ENCODE results near the gene RBM47.
"Not testable (repeated sequence)": the region's sequence is repeated elsewhere in the genome, so short reads cannot be mapped to it uniquely, and the experiment has no call there.

The RBM47 gene

GRCh38 chr4:40481977-40482376 lies 147.7 kb downstream of the RBM47 start:
- DNase-seq = no peak

- no peak for DNase-seq
Observed at GRCh38 chr4:40480291-40480690, 149.4 kb downstream of the RBM47 start.

- no peak for DNase-seq
Observed at GRCh38 chr4:40479378-40479777, 150.3 kb downstream of the RBM47 start.

- DNase-seq = no peak
Observed at GRCh38 chr4:40475609-40476008, 154.1 kb downstream of the RBM47 start.

GRCh38 chr4:40473578-40474388 lies 155.9 kb downstream of the RBM47 start:
- DNase-seq = no peak

DNA sequence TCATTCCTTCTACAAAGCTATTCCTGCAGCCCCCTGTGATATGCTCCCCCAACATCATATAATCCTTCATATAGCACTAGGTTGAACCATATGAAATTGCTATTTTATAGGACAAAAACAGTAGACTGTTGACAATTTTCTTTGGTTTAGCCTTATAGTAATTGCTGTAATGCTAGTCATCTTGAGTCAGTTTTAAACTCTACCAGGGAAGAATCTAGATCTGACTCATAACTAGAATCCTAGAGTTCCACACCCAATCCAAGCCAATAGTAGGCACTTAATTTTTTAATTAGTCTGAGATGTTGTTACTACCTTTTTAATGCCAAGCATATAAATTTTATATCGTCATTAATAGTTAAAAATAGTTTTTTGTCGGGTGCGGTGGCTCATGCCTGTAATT lies 157.7 kb downstream of the RBM47 start:
- peak; percentile 29 for DNase-seq

GRCh38 chr4:40466789-40467188 lies 162.9 kb downstream of the RBM47 start:
- DNase-seq = no peak

- no peak for DNase-seq
Observed at GRCh38 chr4:40462326-40462725, 167.3 kb downstream of the RBM47 start.

- DNase-seq = no peak
Observed at GRCh38 chr4:40461879-40462278, 167.8 kb downstream of the RBM47 start.

DNA sequence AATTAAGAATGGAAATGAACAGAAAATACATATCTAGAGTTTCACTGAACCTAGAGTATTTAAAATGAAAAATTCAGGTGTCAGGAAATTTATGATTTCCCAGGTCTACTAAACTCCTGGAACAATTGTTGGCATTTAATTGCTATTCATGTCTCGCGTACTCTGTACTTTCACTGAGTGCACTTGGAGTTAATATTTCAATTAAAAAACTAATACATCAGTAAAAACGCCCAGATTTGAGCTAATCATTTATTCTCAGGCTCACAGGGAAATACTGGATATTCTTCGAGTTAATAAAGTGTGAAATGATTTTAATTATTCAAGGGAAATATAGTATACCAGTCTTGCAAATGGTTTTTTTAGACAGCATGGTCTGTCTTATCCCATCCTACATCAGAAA lies 168.6 kb downstream of the RBM47 start:
- no peak for DNase-seq

DNA sequence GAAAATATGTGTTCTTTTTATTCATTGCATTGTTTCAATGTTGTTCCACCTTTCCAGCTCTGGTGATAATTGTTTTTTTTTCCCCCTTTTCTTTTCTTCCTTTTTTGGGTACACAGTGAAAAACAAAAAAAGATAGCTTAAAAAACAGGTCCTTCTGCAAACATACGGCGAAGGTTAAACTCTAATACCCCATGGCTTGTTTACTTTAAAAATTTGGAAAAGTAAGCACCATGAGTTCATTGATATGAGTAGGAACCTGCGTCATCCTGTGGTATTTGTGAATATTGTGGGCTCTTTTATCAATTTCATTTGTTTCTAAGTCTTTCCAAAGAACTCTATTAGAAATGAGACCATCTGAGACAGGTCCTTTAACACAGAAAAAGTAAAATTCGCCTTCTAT lies 171.0 kb downstream of the RBM47 start:
- DNase-seq = no peak

DNA sequence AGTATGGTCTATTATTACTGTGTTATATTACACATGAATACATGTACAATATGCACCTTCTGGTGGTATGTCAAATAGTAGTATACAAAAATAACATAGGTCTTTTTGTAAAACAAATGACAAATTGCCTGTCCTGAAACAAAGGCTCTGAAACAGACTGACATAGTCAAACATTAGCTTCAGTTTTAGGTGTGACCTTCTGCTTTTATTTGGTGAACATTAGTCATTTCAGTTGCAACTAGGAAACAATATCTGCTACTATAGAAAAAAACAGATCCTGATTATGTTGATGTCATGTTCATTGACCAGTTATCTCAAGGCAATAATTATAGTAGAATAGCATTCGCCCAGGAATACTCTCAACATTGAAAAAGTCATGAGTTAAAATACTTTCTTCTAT lies 171.6 kb downstream of the RBM47 start:
- DNase-seq = no peak

- peak; percentile 23 for DNase-seq
Observed at GRCh38 chr4:40455340-40455902, 174.2 kb downstream of the RBM47 start.

GRCh38 chr4:40454816-40455215 lies 174.8 kb downstream of the RBM47 start:
- peak; percentile 65 for DNase-seq

DNA sequence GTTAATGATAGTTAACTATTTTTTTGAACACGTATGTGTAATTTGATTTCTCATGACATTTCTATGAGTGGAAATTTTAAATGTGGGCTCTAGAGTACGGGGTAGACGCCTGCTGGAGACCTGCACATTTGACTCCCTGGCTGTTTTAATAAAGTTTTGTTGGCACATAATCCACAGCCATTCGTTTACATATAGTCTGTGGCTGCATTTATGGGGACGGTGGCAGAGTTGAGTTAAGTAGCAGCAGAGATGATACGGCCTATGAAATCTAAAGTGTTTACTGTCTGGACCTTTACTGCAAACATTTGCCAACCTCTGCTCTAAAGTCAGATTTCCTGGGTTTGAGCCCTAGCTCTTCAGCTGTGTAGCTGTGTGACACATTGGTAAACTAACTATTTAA lies 175.8 kb downstream of the RBM47 start:
- no peak for DNase-seq

DNA sequence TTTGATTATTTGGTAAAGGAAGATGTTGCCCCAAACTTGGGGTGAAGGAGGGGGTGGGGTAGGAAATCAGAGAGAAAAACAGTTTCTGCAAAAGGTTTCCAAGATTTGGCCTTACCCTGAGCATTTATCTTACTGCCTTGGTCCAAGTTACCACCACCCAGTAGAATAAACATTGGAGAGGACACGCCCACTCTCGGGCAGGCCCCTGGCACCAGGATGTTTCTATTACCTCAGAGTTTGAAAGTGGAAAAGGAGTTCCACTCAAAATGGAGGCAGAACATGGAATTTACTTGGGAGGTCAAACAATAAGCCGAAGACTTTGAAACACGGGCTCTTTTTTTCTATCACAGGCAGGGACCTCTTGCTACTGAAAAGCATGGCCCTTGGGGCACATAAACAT lies 180.8 kb downstream of the RBM47 start:
- no peak for DNase-seq

- no peak for DNase-seq
Observed at GRCh38 chr4:40446839-40447238, 182.8 kb downstream of the RBM47 start.

DNA sequence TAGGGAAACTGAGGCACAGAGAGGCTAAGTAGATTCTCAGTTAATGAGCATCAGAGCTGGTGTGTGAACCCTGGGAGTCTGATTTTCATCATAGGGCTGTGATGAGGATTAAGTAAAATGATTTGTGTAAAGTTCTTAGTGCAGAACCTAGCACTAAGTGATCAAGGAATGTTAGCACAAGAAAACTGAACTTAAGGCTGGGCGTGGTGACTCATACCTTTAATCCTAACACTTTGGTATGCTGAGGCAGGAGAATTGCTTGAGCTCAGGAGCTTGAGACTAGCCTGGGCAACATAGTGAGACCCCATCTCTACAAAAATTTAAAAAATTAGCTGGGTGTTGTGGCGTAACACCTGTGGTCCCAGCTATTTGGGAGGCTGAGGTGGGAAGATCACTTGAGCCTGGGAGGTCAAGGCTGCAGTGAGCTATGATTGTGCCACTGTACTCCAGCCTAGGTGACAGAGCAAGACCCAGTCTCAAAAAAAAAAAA lies 183.4 kb downstream of the RBM47 start:
- not testable (repeated sequence) for DNase-seq

DNA sequence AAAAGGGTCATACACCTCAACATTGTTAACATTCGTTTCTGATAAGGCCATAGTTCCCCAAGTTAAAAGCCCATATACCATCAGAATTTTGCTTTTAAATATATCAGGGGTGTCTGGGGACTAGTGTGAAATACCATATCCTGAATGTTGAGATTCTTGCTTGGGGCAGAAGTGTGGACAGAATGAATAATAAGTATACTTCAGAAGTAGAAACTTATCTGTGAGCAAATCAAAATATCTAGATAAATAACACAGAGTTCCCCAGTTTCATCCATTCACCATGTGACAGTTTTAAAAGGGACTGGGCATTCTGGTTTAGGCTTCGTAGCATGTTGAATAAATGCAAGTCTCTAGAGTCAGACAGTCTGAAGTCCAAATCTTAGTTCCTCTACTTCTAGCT lies 184.0 kb downstream of the RBM47 start:
- DNase-seq = no peak

DNA sequence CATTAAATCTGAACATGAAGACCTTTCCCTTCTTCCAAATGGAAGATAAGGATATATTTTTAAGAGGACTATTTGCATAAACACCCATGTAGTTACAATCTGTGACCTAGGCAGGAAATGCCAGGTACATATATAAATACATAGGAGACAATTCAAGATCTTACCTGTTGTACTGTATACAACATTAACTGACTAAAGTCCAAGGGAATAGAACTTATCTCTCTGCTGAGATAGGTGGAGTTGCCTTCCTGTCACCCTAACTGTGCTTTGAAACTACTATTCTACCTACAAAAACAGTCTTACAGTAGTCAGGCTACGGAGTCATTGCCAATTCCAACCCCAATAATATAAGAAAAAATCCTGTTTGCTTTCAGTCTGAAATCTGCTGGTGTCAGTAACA lies 188.2 kb downstream of the RBM47 start:
- DNase-seq = no peak

GRCh38 chr4:40439519-40439918 lies 190.1 kb downstream of the RBM47 start:
- no peak for DNase-seq

- DNase-seq = no peak
Observed at GRCh38 chr4:40438384-40439026, 191.2 kb downstream of the RBM47 start.

- DNase-seq = no peak
Observed at GRCh38 chr4:40437741-40438383, 191.8 kb downstream of the RBM47 start.

- DNase-seq = not testable (repeated sequence)
Observed at GRCh38 chr4:40435306-40435705, 194.4 kb downstream of the RBM47 start.

All from suppressor macrophage treated with lipopolysaccharide for 4 hours (primary cell).